D721Med (cell line): ENCODE measurements around the gene NEU1.

ENCODE experiments used
- DNase-seq: peaks from one replicate; pipeline ENCODE4 v3.0.0; 2011; ENCODE audit warnings: low spot score; ENCODE audit not compliant: insufficient read length
- FAIRE-seq: peaks from 2 replicates; lab custom pipeline; 2011; peaks lifted over from hg19 to GRCh38; lab: Jason Lieb, UNC
- TF ChIP-seq, protein P1 (sequence below): IDR thresholded peaks from 2 replicates; pipeline ENCODE4 v1.5.1; 2012; ENCODE audit warnings: mild to moderate bottlenecking, control low read depth; ENCODE audit not compliant: insufficient read depth; ENCODE audit errors: missing control alignments

Gene NEU1

GRCh38 chr6:31889331-31889972 lies 26.8 kb upstream of the NEU1 start:
- TF ChIP-seq, protein P1, sequence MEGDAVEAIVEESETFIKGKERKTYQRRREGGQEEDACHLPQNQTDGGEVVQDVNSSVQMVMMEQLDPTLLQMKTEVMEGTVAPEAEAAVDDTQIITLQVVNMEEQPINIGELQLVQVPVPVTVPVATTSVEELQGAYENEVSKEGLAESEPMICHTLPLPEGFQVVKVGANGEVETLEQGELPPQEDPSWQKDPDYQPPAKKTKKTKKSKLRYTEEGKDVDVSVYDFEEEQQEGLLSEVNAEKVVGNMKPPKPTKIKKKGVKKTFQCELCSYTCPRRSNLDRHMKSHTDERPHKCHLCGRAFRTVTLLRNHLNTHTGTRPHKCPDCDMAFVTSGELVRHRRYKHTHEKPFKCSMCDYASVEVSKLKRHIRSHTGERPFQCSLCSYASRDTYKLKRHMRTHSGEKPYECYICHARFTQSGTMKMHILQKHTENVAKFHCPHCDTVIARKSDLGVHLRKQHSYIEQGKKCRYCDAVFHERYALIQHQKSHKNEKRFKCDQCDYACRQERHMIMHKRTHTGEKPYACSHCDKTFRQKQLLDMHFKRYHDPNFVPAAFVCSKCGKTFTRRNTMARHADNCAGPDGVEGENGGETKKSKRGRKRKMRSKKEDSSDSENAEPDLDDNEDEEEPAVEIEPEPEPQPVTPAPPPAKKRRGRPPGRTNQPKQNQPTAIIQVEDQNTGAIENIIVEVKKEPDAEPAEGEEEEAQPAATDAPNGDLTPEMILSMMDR, result no peak
- no peak for FAIRE-seq
- DNase-seq, result no peak

- DNase-seq (peak; percentile 52), FAIRE-seq (no peak)
- TF ChIP-seq, protein P1, result peak; percentile 62
Measured at GRCh38 chr6:31888276-31889258, 25.9 kb upstream of the NEU1 start.

DNA sequence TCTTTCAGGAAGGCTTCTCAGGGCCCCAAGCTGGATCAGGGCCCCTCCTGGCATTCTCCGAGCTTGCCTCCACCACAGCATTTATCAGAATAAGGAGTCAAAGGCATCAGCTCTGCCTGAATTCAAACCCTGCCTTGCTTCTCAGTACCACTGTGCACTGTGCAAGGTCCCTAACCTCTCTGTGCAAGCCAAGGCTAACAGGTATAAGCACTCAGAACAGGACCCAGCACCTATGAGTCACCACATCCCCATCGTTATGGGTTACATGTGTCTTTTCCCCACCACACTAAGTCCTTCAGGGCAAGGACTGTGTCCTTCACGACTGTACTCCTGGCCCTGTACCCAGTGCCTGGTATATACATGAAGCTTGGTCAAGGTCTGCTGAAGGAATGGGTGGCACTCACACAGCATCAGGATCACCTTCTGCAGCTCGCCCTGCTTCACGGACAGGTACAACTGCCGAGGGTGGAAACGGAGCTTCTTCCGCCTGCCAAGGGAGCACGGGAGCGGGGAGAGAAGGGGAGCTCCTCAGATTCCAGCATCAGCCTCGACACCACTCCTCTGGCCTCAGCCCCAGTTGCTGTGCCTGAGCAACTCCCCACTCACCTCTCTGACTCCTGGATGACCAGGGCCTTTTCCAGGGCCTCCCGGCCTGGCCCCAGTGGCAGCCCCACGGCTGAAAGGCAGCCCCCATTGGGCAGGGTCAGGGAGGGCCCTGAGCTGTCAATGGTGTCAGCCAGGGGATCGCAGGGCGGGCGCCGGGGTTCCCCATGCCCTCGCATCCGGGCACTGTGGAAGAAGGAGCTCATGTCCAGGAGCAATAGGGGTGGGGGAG lies 24.8 kb upstream of the NEU1 start:
- DNase-seq, result no peak
- FAIRE-seq, result no peak
- TF ChIP-seq, protein P1, result no peak

- DNase-seq (no peak), FAIRE-seq (no peak)
- TF ChIP-seq, protein P1, result no peak
Measured at GRCh38 chr6:31886541-31886991, 23.9 kb upstream of the NEU1 start.

- TF ChIP-seq, protein P1, result no peak
- FAIRE-seq, result no peak
- DNase-seq, result no peak
Measured at GRCh38 chr6:31884528-31885035, 22.0 kb upstream of the NEU1 start.

DNA sequence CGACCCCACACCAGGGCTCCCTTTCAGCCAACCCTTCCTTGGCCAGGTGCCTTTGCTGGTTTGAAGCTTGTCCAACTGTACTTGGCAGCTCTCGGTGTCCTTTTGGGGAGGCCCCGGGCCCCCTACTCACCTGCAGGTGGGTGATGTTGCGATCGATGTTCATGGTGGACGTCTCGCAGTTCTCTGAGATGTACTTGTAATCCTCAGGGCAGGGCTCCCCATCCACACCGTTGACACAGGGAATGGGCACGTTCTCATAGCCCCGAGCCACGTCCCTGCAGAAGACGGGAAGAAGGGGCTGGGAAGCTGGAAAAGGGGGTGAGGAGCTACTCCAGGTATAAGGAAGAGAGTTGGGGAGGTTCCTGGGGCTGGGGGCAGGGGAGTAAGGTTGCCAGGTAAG lies 21.1 kb upstream of the NEU1 start:
- DNase-seq (no peak), FAIRE-seq (no peak)
- TF ChIP-seq, protein P1, result no peak
